Measurements from ENCODE around the gene RAP1B. TPM values are rescaled to one million over a fixed set of nuclear protein-coding genes. Genes with fewer than 3 reads are reported as not detected.

Gene RAP1B
- total RNA-seq, 1 donor from 2014 or later = 206 TPM

GRCh38 chr12:68579254-68579653 lies 31.4 kb upstream of the RAP1B start:
- no peaks in the 10 kb centered on the region for H3K36me3 Mint-ChIP-seq (ENCODE audit: low read depth, unreplicated experiment)
- H3K9me3 Mint-ChIP-seq (ENCODE audit: unreplicated experiment) = no peaks in the 10 kb centered on the region
- H3K4me1 Mint-ChIP-seq (ENCODE audit: unreplicated experiment) = no peaks in the 10 kb centered on the region
- no peak for DNase-seq (ENCODE audit: low spot score)
- no peak for TF ChIP-seq CTCF (IDR thresholded peaks at IDR 0.05; ENCODE audit: unreplicated experiment)
- no peak overlapping the region for H3K27ac Mint-ChIP-seq (ENCODE audit: unreplicated experiment)
- H3K4me3 Mint-ChIP-seq (ENCODE audit: unreplicated experiment) = no peak overlapping the region
- H3K27me3 Mint-ChIP-seq (ENCODE audit: unreplicated experiment) = no peaks in the 10 kb centered on the region

- no peaks in the 10 kb centered on the region for H3K36me3 Mint-ChIP-seq (ENCODE audit: low read depth, unreplicated experiment)
- H3K4me3 Mint-ChIP-seq (ENCODE audit: unreplicated experiment) = no peak overlapping the region
- TF ChIP-seq CTCF (IDR thresholded peaks at IDR 0.05; ENCODE audit: unreplicated experiment) = no peak
- DNase-seq (ENCODE audit: low spot score) = no peak
- H3K9me3 Mint-ChIP-seq (ENCODE audit: unreplicated experiment) = peaks cover 4% of the 10 kb centered on the region
- no peak overlapping the region for H3K27ac Mint-ChIP-seq (ENCODE audit: unreplicated experiment)
- H3K27me3 Mint-ChIP-seq (ENCODE audit: unreplicated experiment) = no peaks in the 10 kb centered on the region
- H3K4me1 Mint-ChIP-seq (ENCODE audit: unreplicated experiment) = no peaks in the 10 kb centered on the region
Measured at GRCh38 chr12:68580911-68581310, 29.8 kb upstream of the RAP1B start.

DNA sequence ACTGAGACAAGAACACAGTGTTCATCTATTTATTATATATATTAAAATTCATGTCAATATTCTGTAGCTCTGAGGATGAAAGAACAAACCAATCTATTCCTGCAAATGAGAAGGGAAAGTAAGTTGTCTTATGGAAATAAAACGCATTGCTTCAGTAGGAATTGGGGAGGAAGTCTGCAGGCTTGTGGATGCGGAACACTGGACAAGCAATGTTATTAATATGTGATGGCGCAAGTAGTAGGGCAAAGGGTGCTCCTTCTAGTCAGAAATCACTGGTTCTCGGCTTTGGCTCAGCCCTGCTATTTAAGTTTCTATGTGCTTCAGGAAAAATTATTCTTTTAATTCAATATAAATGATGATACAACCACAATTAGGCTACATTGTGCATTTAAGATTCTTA lies 28.8 kb upstream of the RAP1B start:
- Mint-ChIP-seq H3K9me3 (ENCODE audit: unreplicated experiment) (peaks cover 4% of the 10 kb centered on the region), H3K4me3 (ENCODE audit: unreplicated experiment) (no peak overlapping the region), H3K27ac (ENCODE audit: unreplicated experiment) (no peak overlapping the region), H3K27me3 (ENCODE audit: unreplicated experiment) (no peaks in the 10 kb centered on the region), H3K4me1 (ENCODE audit: unreplicated experiment) (no peaks in the 10 kb centered on the region), H3K36me3 (ENCODE audit: low read depth, unreplicated experiment) (no peaks in the 10 kb centered on the region)
- no peak for TF ChIP-seq CTCF (IDR thresholded peaks at IDR 0.05; ENCODE audit: unreplicated experiment)
- DNase-seq (ENCODE audit: low spot score) = no peak

DNA sequence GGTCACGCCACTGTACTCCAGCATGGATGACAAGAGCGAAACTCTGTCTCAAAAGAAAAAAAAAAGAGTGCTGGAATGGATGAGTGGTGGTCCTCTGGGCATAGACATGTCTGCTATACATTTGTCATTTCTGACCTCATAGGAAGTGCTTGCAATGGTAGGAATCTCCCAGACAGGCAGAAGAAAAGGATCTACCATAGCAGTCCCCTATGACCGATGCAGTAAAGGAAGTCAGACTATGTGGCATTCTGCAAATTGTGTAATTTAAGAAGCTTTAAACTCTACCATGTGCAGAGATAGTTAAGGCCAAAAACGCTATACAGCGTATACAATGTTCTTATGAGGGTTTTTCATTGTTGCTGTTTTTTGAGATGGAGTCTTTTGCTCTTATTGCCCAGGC lies 24.7 kb upstream of the RAP1B start:
- Mint-ChIP-seq H3K27me3 (ENCODE audit: unreplicated experiment) (no peaks in the 10 kb centered on the region), H3K9me3 (ENCODE audit: unreplicated experiment) (peaks cover 12% of the 10 kb centered on the region), H3K4me1 (ENCODE audit: unreplicated experiment) (no peaks in the 10 kb centered on the region), H3K36me3 (ENCODE audit: low read depth, unreplicated experiment) (peaks cover 8% of the 10 kb centered on the region), H3K27ac (ENCODE audit: unreplicated experiment) (no peak overlapping the region), H3K4me3 (ENCODE audit: unreplicated experiment) (no peak overlapping the region)
- DNase-seq (ENCODE audit: low spot score) = no peak
- no peak for TF ChIP-seq CTCF (IDR thresholded peaks at IDR 0.05; ENCODE audit: unreplicated experiment)

- Mint-ChIP-seq H3K27me3 (ENCODE audit: unreplicated experiment) (no peaks in the 10 kb centered on the region), H3K9me3 (ENCODE audit: unreplicated experiment) (peaks cover 12% of the 10 kb centered on the region), H3K36me3 (ENCODE audit: low read depth, unreplicated experiment) (peaks cover 12% of the 10 kb centered on the region), H3K4me3 (ENCODE audit: unreplicated experiment) (no peak overlapping the region), H3K27ac (ENCODE audit: unreplicated experiment) (no peak overlapping the region), H3K4me1 (ENCODE audit: unreplicated experiment) (no peaks in the 10 kb centered on the region)
- DNase-seq (ENCODE audit: low spot score) = no peak
- no peak for TF ChIP-seq CTCF (IDR thresholded peaks at IDR 0.05; ENCODE audit: unreplicated experiment)
Measured at GRCh38 chr12:68587448-68587873, 23.2 kb upstream of the RAP1B start.

All from endothelial cell (in vitro differentiated cells).